OCI-LY3 (cell line): ENCODE measurements around the gene TOB1.

Source experiments
- EZH2phosphoT487 ChIP-seq: fragments of 200-600 bp; shearing (Covaris generic); IDR thresholded peaks from 2 replicates; pipeline ENCODE4 v1.6.1; 2018; ENCODE audit warnings: antibody characterized with exemption, mixed run types, low read depth
- TF ChIP-seq, protein P1 (sequence below): fragments of 200-600, 300-600 bp; sonication (generic); IDR thresholded peaks from 2 replicates; pipeline ENCODE4 v1.5.1; 2014; ENCODE audit warnings: antibody characterized with exemption, low read length, low read depth

GRCh38 chr17:50865060-50865867 lies 890 bp downstream of the TOB1 start:
- TF ChIP-seq, protein P1, sequence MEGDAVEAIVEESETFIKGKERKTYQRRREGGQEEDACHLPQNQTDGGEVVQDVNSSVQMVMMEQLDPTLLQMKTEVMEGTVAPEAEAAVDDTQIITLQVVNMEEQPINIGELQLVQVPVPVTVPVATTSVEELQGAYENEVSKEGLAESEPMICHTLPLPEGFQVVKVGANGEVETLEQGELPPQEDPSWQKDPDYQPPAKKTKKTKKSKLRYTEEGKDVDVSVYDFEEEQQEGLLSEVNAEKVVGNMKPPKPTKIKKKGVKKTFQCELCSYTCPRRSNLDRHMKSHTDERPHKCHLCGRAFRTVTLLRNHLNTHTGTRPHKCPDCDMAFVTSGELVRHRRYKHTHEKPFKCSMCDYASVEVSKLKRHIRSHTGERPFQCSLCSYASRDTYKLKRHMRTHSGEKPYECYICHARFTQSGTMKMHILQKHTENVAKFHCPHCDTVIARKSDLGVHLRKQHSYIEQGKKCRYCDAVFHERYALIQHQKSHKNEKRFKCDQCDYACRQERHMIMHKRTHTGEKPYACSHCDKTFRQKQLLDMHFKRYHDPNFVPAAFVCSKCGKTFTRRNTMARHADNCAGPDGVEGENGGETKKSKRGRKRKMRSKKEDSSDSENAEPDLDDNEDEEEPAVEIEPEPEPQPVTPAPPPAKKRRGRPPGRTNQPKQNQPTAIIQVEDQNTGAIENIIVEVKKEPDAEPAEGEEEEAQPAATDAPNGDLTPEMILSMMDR = no peak
- TF ChIP-seq EZH2phosphoT487 = no peak
